ENCODE results near the gene ZNF619. TPM values are rescaled to one million over a fixed set of nuclear protein-coding genes. Genes with fewer than 3 reads are reported as not detected.

Gene ZNF619
- total RNA-seq (9.0 TPM), polyA plus RNA-seq (ENCODE audit: insufficient read depth, low read depth, low replicate concordance) (1.4 TPM)
- long read RNA-seq, donor 1, partial matches to known transcripts, result 0 of 1 reads
- long read RNA-seq, donor 1, other reads (novel, unspliced or antisense), result 0 of 1 reads
- long read RNA-seq, donor 2, partial matches to known transcripts, result 0 of 1 reads
- long read RNA-seq, donor 2, other reads (novel, unspliced or antisense), result 0 of 1 reads
- long read RNA-seq, donor 3, result 0 reads
- long read RNA-seq, donor 4, partial matches to known transcripts, result 0 of 1 reads
- long read RNA-seq, donor 4, other reads (novel, unspliced or antisense), result 0 of 1 reads
- long read RNA-seq, donor 5, result 0 reads
- long read RNA-seq, donor 6, result 0 reads
- long read RNA-seq, donor 7, result 0 reads
- long read RNA-seq, donor 8, result 0 reads
- long read RNA-seq, donor 9, result 0 reads
- long read RNA-seq, donor 10, partial matches to known transcripts, result 0 of 1 reads
- long read RNA-seq, donor 10, other reads (novel, unspliced or antisense), result 0 of 1 reads

DNA sequence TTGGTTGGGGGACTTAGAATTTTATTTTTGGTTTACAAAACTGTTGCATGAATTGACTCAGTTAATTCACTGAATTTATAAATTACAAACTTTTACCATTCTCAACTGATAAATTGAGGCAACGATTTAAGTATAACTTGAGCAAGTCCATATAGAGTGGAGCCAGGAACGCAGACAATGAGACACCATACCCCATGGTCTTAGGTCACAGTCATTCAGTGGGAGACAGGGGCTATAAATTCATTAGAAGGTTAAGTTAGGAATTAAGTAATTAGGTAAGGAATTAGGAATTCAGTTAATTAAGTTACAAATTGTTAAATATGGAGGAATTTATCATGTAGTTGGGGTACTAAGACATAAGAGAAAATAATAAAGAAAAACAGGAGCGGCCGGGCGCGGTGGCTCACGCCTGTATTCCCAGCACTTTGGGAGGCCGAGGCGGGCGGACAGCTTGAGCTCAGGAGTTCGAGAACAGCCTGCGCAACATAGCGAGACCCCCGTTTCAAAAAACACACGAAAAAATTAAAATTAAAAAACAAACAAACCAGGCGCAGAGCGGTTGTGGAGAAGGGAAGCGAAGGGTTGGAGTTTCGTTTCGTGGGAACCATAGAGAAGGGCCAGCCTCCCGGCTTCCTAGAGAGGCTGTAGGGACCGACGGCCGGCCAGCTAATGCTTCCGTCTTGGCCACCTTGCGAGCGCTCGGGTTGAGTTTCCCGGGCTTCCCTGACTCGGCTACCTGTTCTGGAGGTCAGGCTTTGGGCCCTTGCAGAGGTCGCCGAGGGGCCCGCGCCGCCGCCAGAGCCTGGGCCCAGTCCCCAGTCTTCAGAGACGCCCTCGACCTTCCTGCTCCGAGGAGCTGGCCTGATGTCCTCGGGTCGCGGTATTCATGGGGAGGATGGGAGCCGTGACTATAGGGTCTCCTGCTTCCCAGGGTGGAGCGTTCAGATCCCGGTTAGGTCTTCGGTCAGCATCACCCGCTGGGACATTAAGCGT lies at the start of gene ZNF619:
TSS of gene ZNF619 (plus strand) at position 645 of the 993 bp plus-strand sequence. CDS start 858 bp downstream, outside the sequence.
- peaks cover 0 to 6% (median 0%) of the 10 kb centered on the region in 3 donors for H3K4me1 ChIP-seq (ENCODE audit: control insufficient read depth in 2 of 3, insufficient read depth in 2 of 3, low read depth in 1 of 3, low read length in 3 of 3)
- intact Hi-C loops (cut with DNase I), result no loop called here
- H3K27me3 ChIP-seq (ENCODE audit: control insufficient read depth, insufficient read depth, low read length), result no peaks in the 10 kb centered on the region
- TF ChIP-seq CTCF (IDR thresholded peaks at IDR 0.05; ENCODE audit: borderline replicate concordance, extremely low read depth, insufficient read depth), result no peak
- DNase-seq (peak; percentile 73 to 90 (median 84)), FAIRE-seq (no peak)
- peak within 1 kb of the TSS; percentile 43 to 93 (median 44) for H3K9ac ChIP-seq (ENCODE audit: low read length in 3 of 3)
- H3K9me3 ChIP-seq (ENCODE audit: control insufficient read depth in 2 of 3, insufficient read depth in 1 of 3, low read length in 3 of 3), result no peaks in the 10 kb centered on the region
- H3K36me3 ChIP-seq (ENCODE audit: control insufficient read depth in 2 of 3, insufficient read depth in 3 of 3, low read length in 3 of 3), result peaks cover 0 to 5% (median 0%) of the 10 kb centered on the region in 3 donors
- H3K4me3 ChIP-seq (ENCODE audit: low read length in 3 of 3), result peak within 1 kb of the TSS; percentile 58 to 96 (median 67)
- H3K27ac ChIP-seq (ENCODE audit: low read depth in 2 of 2, low read length in 2 of 2), result peak within 1 kb of the TSS in 1 of 2 donors; percentile 23

GRCh38 chr3:40432793-40433192 lies 44.1 kb upstream of the ZNF619 start:
- no peak overlapping the region for H3K4me3 ChIP-seq (ENCODE audit: low read length in 3 of 3)
- intact Hi-C loops (cut with DNase I), result no loop called here
- FAIRE-seq, result no peak
- H3K27ac ChIP-seq (ENCODE audit: low read depth in 2 of 2, low read length in 2 of 2), result no peak overlapping the region
- H3K9me3 ChIP-seq (ENCODE audit: control insufficient read depth in 2 of 3, insufficient read depth in 1 of 3, low read length in 3 of 3), result no peaks in the 10 kb centered on the region
- DNase-seq, result no peak
- no peak overlapping the region for H3K9ac ChIP-seq (ENCODE audit: low read length in 3 of 3)
- H3K36me3 ChIP-seq (ENCODE audit: control insufficient read depth in 2 of 3, insufficient read depth in 3 of 3, low read length in 3 of 3), result no peaks in the 10 kb centered on the region
- no peak for TF ChIP-seq CTCF (IDR thresholded peaks at IDR 0.05; ENCODE audit: borderline replicate concordance, extremely low read depth, insufficient read depth)
- H3K27me3 ChIP-seq (ENCODE audit: control insufficient read depth, insufficient read depth, low read length), result no peaks in the 10 kb centered on the region
- H3K4me1 ChIP-seq (ENCODE audit: control insufficient read depth in 2 of 3, insufficient read depth in 2 of 3, low read depth in 1 of 3, low read length in 3 of 3), result no peaks in the 10 kb centered on the region

GRCh38 chr3:40437889-40438288 lies 39.0 kb upstream of the ZNF619 start:
- H3K9ac ChIP-seq (ENCODE audit: low read length in 3 of 3), result no peak overlapping the region
- H3K27ac ChIP-seq (ENCODE audit: low read depth in 2 of 2, low read length in 2 of 2), result no peak overlapping the region
- no peaks in the 10 kb centered on the region for H3K36me3 ChIP-seq (ENCODE audit: control insufficient read depth in 2 of 3, insufficient read depth in 3 of 3, low read length in 3 of 3)
- TF ChIP-seq CTCF (IDR thresholded peaks at IDR 0.05; ENCODE audit: borderline replicate concordance, extremely low read depth, insufficient read depth), result no peak
- H3K4me3 ChIP-seq (ENCODE audit: low read length in 3 of 3), result no peak overlapping the region
- H3K4me1 ChIP-seq (ENCODE audit: control insufficient read depth in 2 of 3, insufficient read depth in 2 of 3, low read depth in 1 of 3, low read length in 3 of 3), result no peaks in the 10 kb centered on the region
- DNase-seq, result no peak
- no peak for FAIRE-seq
- intact Hi-C loops (cut with DNase I), result no loop called here
- H3K9me3 ChIP-seq (ENCODE audit: control insufficient read depth in 2 of 3, insufficient read depth in 1 of 3, low read length in 3 of 3), result no peaks in the 10 kb centered on the region
- no peaks in the 10 kb centered on the region for H3K27me3 ChIP-seq (ENCODE audit: control insufficient read depth, insufficient read depth, low read length)

Measured in kidney (tissue), 22 donors.